ENCODE measurements around the gene TOP3B.

The TOP3B gene

DNA sequence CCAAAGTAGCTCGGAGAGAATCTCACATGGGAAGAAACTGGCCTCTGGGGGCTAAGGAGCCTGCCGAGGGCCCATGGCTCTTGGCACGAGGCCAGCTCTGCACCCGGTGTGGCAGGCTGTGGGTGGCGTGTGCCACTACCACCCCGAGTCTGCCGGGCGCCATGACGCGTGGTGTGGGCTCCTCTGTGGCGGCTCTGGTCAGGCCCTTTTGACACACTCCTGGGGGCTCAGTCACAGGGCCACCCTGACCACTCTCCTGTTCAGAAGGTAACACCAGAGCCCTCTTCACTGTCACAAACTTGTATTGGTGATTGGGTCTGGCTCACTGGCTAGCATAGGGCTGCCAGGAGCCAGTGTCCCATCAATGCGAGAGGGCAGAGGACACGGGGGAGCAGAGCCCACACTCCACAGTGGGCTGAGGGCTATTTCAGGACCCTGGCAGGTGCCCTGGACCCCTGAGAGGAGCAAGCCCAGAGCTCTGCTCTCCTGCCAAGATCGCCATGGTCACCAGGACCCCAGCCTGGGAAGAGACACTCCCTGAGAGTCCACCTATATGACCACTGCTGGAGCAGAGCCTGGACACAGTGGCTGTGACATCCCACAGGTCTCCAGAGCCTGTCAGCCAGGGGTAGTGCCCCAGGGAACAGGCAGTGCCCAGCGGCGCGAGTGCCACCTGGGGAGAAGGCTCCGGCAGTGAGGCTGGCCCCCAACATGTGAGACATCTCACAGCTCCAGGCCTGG is 21.3 kb downstream of the TOP3B start:
- DNase-seq: no peak

DNA sequence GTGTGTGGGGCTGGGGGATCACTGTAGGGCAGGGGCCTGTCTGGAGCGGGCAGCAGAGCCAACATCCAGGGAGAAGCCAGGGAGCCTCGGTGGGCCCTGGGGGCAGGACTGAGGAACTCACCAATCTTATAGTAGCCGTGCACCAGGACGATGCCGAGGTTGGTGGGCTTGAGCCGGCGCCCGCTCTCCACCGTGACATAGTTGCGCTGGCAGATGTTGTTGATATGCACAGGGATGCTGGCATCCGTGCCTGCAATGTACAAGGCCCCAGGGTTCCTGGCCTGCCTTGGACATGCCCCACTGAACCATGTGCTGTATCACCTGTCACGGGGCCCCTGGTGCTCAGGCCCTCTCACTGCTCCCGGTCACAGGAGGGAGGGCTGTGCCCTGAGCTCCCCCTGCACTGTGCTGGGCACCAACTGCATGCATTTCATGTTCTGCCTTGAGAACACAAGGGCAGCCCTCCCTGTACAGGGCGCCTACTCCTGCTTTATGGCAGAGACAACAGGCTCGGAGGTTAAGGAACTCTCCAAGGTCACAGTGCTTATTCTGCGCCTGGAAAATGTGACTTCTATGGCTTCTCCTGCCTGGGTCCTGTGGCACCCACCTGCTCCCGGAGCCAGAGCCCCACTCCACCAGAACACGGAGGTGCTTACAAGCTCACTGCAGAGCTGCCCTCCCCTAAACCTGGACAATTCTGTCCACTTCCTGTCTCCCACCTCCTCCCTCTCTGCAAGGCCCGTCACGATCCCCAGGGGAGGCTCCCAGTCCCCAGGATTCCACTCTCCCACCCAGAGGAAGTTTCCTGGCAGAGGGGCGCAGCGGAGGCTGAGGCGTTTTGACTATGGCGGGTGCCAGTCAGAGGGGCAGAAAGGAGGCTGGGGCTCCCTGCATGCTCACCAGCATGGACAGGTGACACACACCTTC is 22.1 kb downstream of the TOP3B start:
- no peak for DNase-seq

DNA sequence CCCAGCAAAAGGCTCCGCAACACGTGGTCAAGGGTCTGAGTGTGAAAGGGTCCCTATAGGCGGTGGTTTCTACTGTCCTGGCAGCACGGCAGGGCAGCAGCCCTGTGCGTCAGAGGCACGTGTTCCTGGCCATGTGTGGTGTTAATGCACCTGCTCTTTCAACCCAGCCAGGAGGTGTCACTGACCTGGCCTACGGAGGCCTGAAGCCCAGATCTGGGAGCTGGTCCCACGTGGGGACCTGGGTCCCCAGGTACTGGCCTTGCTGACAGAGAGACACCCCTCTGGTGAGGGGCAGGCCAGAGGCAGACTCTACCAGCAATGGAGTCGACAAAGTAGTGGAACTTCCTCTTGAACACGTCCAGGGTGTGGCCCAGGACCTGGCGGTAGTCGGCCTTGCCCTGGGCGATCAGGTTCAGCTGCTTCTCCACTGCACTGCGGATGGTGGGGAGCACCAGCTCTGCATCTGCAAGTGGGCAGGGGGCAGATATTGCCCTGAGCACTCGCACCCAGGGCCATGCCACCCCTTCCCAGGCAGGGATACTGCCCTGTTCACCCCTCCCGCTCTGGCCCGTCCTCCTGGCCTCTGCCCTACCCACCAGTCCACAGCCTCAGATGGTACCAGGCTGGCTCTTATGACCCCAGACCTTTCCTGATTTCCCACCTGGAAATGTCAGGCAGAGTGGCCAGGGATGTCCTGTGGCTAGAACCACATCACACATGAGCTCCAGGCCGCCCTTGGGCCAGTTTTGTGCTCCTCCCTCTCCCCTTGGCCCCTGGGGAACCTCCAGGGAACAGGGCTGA is 23.1 kb downstream of the TOP3B start:
- no peak for DNase-seq

DNA sequence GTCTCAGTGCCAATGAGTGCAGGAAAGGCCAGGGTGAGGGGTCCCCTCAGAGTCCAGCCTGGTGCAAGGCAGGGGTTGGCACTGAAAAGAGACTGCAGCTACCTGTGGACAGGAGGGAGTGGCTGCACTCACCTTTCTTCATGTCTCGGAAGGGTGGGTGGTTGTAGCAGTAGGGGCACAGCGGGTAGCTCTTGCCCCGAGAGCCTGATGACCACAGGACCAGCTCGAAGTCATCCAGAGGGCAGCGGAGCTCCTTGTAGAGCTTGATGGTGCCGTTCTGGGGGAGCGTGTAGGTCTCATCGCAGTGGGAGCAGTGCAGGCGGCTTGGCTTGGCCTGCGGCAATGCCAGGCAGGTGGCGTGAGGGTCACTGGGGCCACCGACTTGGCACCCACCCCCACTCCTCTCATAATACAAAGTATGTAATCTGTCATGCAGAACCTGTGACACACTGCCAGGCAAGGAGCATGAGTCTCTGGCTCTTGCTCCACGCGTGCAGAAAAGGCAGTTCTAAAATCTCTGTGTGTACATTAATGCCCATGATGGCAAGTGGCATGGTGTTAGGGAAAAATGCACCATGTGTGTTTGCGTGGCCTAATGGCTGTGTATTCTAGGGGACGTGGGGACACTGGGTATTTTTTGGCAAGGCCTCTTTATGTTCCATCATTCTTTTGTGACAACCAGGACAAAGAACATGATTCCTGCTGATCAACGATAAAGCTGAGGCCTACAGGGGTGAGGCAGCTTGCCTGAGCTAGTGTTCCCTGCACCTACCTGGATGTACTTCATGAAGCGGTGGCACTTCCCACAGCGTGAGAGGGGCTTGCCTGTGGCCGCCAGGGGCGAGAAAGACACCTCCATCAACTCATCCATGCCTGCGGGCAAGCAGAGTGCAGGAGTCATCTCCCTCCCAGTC is 24.0 kb downstream of the TOP3B start:
- no peak for DNase-seq

DNA sequence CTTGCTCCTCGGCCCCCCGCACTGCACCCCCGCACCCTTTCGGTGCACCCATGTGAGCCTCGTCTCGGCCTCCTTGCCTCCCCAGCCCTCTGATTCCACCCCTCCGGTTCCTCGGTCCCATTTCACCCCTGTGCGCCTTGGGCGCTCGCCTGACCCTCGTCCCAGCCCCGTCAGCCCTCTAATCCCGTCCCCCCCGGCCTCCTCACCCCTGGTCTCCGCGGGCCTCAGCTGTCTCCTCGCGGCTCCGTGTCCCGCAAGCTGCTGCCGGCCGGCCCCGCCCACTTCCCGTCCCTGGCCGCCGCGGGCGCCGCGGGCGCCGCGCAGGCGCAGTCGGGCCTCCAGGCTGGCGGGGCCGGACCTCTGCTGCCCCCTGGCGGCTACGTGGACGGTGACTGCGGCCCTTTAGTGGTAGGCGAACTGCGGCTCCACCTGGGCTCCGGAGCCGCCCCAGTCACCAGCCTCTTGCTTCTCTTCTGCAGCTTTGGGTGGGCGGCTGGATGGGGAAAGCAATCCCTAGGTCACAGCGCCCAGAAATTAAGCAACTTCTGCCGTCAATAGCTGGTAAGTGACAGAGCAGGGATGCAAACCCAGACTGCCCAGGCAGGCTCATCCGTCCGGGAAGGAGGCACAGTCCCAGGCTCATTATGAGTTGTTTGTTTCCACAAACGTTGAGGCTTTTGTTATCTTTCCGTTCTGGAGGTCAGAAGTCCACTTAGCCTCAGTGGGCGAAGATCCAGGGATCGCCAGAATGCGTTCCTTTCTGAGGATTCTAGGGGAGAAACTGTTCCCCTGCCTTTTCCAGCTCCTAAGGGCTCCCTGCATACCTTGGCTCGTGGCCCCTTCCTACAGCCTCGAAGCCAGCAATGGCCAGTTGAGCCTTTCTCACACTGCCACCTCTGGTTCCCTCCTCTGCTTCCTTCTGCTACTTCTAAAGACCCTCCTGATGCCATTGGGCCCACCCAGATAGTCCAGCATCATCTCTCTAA is 29.7 kb downstream of the TOP3B start, which contains the start of gene PPM1F:
Gene PPM1F, minus strand, starts transcription at position 263 of the 986 bp plus-strand sequence. CDS start 6,800 bp downstream, outside the sequence.
- peak; percentile 88 to 89 for DNase-seq

DNA sequence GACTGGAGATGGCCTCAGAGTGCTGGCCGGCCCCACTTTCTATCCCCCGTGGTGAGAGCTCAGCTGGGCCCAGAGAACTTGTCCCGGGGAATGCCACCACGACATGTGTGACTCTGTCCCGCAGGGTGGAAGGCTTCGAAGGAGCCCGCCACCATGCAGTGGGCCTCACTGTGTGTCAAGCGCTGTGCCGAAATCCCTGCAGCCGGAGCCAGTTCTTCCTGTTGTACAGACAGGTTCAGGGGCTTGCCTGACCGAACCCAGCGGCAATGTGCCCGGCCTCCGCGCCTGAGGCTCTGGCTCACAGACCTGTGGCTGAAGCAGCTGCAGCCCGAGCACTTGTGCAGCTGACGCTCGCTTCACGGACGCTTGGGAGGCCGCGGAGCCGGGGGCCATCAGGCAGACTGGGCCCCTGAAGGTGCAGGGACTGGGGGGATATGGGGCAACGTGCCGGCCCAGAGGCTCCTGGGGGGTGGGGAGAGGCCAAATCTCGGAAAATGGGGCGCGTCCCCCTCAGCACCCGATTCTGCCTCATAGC is 30.6 kb downstream of the TOP3B start:
- peak; percentile 25 to 26 for DNase-seq

DNA sequence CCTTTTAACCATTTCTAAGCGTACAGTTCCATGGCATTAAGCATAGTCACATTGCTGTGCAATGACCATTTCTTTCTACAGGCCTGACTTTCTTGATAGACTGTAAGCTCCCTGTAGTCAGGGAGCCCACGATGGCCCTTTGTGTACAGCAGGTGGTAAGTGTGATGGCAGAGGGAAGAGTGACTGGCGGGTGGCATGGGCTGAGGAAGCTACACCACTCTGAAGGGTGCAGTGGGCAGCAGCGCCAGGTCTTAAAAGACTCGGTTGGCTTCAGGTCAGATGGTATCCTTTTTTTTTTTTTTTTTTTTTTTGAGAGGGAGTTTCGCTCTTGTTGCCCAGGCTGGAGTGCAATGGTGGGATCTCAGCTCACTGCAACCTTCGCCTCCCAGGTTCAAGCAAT is 31.5 kb downstream of the TOP3B start:
- DNase-seq: no peak

DNA sequence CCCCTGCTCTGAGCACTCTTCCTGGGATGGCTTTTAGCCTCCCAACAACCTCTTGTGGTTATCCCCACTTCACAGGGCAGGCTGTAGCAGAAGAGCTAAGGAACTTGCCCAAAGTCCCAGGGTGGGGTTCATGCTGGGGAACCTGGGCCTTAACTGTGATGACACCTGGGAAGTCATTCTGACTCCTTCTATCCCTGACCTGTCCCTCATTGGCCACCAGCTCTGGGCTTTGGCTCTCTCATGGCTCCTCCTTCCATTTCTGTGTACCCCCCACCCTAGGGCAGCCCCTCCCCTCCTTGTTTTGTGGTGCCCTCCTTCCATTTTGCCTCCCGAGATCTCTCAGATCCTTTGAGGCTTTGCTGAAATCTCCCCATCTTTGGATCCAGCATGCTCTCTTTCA is 32.6 kb downstream of the TOP3B start:
- DNase-seq: no peak

DNA sequence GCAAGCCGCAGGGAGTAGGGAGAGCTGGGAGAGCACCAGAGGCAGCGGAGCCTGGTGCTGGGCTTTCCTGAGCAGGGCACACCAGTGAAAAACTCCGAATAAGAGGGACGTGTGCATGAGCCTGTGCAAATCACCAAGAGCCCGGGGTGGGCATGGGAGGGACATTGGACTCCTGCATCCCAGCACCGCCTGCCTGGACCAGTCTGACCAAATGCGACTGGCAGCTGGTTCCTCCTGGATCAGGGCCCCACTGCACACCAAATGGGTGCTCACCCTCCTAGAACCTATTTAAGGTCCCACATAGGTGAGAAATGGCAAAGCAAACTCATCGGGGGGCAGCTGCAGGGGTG is 33.0 kb downstream of the TOP3B start:
- no peak for DNase-seq

DNA sequence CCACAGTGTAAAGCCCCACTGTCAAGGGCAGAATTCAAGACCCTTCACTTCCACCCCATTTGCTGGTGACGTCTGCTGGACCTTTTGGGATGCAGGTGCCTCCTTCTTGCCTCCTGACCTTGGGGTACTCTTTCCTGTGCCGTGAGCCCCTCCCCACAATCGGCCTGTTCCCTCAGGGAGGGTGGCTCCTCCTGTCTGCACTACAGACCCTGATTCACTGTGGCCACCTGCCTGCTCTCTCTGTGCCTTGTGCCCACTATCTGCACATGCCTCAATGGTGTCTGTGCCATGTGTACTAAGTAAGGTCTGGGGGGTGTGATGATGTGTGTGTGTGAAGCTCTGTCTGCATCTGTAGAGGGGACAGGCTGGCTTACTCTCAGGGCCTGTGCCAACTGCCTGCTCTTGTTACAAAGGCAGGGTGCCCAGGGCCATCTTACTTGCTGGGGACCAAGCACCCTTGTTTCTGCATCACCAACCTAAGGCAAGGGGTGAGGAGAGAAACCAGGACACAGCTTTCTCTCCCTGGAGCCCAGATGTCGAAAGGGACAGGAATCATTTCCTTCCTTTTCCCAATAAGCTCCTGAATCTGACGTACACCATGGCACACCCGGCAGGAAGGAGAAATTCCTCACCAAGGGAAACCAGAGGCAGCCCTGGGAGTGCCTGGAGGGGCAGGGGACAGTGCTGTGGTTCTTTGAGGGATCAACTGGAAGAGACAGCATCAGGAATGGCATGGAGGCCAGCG is 33.6 kb downstream of the TOP3B start:
- DNase-seq: no peak

DNA sequence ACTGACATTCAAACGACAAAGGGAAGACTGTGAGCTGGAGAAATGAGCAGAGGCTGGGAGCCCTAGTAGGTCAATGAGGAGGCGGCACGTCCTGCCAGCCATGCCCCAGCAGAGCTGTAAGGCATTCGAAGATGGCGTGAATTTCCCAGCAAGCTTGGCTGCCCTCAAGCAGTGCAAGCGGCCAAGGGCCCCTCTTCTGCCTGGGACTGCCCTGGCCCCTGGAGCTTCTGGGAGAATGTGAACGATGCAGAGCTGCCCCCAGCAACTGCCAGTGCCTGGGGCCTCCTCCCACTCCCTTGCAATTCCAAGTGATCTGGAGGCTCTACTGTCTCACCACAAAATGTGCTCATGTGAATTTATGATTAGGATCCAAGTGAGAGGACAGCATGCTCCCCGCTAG is 34.2 kb downstream of the TOP3B start:
- no peak for DNase-seq

DNA sequence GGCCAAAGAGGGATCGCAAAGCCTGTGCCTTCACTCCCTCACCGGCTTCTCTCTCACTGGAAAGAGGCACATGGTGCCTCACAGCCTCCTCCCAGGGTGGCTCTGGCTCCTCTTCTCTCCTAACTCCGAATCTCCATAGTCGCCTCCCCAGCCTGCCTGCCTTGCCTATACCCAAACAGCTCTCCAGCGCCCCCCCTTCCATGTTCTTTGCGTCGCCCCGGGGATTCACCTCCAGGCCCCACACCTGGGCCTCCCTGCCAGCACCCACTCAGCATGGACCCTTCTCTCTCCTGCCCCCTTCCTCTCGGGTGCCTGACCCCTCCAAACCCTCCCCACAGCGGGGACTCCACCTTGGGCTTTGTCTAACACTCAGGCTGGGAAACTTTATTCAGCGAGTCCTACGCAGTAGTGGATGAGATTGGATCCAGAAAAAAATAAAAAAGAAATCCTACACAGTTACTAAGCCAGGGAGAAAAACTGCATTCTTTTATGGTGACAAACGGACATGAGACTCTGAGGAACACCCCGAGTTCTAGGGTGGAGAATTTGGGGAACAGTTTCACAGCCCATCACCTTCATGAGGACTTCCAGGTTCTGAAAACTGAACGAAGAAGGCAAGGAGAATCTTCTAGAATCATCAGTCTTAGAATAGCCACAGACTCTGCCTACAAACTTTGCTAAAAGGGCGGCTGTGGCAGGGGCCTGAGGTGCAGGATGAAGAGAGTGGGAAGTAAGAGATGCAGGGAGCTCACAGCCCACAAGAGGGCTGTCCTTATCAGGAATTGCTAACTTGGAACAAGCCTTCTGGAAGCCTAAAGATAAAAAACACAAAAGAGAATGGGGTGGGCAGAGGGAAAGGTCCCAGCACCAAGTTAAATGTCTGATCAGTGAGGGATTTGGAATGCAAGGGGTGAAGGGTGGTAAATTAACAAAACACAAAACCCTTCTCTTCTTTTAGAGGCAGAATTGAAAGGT is 35.3 kb downstream of the TOP3B start:
- DNase-seq: no peak

DNA sequence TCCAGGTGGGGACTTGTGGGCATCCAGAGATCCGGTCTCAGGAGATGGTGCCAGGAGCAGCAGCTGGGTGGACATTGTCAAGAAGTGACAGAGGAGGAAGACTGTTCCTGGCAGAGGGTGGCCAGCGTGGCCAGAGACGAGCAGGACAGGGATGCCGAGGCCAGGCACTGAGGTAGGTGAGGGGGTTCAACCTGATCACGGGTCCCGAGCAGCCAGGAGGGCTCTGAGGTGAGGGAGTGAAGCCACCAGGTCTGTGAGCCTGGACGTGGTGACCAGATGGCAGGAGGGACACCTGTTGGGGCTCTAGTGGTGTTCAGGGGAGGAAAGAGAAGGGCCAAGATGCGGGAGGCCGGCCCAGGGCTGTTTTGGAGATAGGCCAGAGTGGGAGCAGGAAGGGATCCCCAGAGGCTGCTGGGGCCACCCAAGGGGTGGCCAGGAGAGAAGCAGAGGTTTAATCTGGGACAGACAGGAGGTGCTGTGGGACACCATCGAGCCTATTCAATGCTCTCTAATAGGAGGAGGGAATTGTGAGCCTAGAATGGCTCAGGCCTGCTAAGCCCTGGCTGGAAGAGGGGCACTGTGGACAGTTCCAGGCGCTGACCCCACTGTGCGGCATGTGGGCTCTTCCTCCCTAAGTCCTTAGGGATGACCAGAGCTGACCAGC is 36.2 kb downstream of the TOP3B start:
- DNase-seq: no peak

DNA sequence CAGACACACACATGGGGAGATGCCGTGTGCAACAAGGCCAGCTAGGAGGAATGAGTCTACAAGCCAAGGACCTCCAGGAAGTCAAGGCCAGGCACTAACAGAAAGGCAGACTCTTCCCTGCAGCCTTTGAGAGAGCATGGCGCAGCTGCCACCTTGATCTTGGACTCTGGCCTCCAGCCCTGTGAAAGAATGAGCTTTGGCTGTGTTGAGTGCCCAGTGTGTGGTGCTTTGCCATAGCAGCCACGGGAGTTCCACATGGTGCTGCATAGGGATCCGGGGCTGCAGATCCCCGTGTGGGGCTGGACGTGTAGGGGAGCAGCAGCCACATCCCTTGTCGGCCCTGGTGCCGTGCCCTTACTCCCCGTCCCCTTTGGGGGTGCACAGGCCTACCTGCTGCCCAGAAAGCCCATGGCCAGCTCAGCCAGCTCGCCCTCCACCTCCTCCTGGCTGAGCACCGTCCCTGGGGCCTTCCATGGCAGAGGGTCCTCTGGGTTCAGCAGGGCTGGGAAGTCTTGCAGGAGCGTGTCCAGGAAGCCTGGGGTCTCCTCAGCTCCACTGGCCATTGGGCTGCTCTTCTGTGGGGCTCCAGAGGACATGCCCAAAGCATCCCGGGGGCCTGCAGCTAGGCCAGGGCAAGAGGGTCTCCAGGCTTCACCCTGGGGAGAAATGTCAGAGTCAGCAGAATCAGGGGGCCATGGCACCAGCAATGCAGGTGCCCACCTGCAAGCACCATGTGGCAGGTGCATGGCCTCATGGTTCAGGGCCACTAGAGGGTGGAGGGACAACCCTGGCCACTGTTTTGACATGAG is 36.9 kb downstream of the TOP3B start:
- DNase-seq: no peak

DNA sequence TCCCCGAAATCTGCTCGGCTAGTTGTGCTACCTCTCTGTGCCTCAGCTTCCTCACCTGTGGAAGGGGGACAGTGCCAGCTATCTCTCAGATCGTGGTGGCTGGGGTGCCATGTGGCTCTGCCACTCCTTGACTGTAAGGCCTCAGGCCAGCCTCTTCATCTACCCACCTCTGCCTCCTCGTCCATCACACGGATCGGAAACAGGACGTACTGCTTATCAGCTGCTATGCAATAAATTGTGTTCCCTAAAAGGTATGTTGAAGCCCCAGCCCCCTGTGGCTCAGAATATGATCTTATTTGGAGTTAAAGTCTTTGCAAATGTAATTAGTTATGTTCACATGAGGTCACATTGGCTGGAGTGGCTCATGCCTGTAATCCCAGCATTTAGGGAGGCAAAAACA is 37.7 kb downstream of the TOP3B start:
- DNase-seq: no peak

DNA sequence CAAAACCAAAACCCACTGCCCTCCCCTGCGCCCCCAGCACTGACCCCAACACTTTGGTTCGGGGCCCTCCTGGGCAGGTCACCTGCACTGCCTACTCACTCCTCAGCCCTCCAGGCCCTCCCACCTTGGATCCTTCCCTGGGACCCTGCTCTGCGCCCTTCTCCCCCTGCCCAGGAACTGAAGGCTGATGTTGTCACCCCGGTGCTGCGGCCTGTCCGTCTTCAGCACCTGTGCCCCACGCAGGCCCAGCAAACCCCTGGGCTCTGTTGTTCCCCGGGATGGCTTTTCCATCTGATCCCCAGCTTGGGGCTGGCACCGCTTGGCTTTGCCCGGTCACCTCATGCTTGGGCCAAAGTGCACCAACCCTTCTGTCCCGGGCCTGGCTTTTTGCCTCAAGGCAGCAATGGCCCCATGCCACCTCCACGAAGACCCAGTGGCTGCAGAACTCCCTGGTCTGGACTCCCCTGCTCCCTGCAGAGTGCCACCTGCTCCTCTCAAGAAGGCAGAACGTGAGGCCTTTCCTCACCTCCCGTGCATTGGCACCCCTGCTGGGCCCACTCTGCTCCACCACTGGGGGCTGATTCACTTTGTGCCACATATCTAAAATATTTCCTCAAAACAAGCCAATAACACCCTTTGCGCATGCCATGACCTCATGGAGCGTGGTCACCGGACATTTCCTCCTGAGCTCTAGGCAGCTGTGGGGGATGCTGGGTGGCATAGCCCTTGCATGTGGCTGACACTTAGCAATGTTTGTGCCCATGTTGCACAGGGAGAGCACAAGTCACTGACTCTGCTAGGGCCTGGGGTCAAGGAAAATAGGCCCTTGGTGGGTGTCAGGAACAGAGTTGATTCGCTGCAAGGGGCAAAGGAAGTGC is 38.8 kb downstream of the TOP3B start:
- DNase-seq: no peak

All from activated CD4-positive, alpha-beta T cell treated with anti-CD3 and anti-CD28 coated beads, Interleukin-2, amount 50 U/mL, for 48 hours (primary cell).